ENCODE data around the gene PLPPR4.
"Not testable (repeated sequence)": the region's sequence is repeated elsewhere in the genome, so short reads cannot be mapped to it uniquely, and the experiment has no call there.

Gene PLPPR4

DNA sequence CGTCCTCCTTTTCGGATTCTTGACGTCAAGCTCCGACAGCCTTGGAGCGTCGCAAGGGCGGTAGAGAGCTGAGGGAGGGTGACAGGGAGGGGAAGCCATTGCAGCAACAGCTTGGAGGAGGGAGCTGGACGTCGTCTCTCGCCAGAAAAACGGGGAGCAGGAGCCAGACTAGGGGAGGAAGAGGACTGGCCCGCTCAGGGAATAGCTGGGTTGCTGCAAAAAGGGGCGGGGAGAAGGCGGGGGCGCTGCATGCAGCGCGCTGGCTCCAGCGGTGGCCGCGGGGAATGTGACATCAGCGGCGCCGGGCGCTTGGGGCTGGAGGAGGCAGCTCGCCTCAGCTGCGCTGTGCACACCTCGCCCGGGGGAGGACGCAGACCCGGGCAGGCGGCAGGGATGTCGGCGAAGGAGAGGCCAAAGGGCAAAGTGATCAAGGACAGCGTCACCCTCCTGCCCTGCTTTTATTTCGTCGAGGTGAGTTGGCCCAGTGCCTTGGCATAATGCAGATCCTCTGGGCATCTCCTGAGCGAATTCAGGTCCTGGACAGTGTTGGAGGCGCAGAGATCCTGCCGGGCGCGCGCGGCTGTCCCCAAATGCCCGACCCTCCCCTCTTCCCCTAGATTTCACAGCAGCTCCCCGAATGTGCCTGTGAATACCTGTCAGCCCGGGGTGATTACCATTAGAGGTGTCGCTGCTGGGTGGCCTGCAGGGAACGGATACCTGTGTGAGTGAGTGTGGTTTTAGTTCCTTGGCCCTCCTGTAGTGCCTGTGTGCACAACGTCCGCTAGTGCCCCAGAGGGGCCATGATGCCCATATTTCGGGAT is at the start of gene PLPPR4:
Gene PLPPR4, plus strand, starts transcription at position 292 of the 821 bp plus-strand sequence. Its CDS starts 102 bp downstream, at position 394.
- peak; percentile 25 for DNase-seq

DNA sequence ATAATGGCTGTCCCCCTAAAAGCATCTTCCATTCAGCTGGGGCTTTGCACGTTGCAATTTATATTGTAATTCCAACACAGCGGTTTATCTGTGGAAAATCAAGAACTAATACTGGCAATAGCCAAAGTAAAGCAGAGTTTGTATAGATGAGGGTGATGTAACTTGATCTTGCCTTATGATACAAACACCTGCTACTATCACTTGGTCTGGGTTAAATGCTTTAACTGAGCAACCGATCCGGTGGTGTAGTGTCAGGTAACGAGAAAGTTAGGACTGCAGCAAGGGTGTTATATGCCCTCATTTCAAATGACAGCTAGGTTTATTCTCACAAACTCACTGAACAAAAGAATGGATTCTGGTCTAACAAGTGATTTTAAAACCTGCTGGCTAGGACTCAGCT is 47.3 kb upstream of the PLPPR4 start:
- DNase-seq = no peak

GRCh38 chr1:99217599-99217998 is 46.7 kb upstream of the PLPPR4 start:
- DNase-seq = no peak

GRCh38 chr1:99218572-99218971 is 45.7 kb upstream of the PLPPR4 start:
- DNase-seq = no peak

DNA sequence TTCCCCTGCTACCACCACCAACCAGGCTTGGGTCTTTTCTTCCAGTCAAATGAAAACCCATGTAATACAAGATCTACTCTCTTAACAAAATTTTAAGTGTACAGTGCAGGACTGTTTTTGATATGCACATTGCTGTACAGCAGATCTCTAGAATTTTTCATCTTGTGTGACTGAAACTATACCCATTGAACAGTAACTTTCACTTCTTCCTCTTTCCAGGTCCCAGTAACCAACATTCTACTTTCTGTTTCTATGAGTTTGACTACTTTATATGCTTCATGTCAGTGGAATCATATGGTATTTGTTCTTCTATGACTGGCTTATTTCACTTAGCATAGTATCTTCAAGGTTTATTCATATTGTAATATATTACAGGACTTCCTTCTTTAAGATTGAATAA is 45.3 kb upstream of the PLPPR4 start:
- DNase-seq = no peak

- no peak for DNase-seq
Measured at GRCh38 chr1:99227056-99227897, 37.0 kb upstream of the PLPPR4 start.

DNA sequence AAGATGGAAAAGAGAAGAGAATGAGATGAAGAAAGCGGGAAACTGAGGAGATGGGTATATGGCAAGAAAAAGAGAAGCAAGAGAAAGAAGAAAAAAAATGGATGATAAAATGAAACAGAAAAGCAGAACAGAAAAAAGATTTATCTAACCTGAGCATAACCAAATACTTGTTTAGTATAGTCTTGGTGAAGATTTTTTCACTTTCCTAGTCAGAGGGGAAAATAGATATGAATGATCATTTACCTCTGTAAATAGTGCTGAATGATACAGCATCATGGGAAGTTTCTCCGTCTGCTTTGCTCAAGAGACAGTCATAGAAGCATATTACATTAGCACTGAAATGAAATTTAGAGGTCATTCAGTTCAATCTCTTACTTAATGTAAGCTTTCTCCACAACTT is 36.1 kb upstream of the PLPPR4 start:
- DNase-seq = no peak

- no peak for DNase-seq
Measured at GRCh38 chr1:99229122-99229521, 35.2 kb upstream of the PLPPR4 start.

- DNase-seq = no peak
Measured at GRCh38 chr1:99230695-99231094, 33.6 kb upstream of the PLPPR4 start.

DNA sequence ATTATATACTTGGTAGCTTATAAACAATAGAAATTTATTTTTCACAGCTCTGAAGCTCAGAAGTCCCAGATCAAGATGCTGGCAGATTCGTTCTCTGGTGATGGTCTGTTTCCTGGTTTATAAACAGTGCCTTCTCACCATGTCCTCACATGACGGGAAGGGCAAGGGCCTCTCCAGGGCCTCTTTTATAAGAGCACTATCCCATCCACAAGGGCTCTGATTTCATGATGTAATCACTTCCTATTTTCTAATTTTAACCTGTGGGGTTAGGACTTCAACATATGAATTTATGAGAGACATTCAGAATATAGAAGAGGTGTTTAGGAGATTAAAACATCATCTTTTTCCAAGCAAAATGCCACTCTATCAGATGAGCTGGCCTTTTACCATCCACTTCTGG is 32.1 kb upstream of the PLPPR4 start:
- DNase-seq = no peak

GRCh38 chr1:99233446-99233845 is 30.8 kb upstream of the PLPPR4 start:
- no peak for DNase-seq

DNA sequence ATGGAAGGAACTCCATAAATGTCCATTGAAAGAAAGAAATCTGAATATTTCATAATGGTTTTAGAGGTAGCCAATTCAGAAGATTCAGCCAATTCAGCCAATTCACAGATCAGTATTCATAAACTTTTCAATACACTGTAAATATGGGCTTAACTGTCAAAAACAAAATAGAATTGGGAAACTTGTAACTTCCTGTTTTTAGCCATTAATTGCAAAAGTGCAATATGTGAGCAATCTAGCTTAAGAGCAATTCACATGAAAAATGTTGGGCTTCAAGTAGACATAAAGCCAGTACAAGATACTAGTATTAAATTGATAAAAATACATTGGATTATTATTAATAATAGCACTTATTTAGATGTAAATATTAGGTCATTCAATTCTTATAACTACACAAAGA is 27.5 kb upstream of the PLPPR4 start:
- no peak for DNase-seq

- DNase-seq = no peak
Measured at GRCh38 chr1:99239690-99240089, 24.6 kb upstream of the PLPPR4 start.

DNA sequence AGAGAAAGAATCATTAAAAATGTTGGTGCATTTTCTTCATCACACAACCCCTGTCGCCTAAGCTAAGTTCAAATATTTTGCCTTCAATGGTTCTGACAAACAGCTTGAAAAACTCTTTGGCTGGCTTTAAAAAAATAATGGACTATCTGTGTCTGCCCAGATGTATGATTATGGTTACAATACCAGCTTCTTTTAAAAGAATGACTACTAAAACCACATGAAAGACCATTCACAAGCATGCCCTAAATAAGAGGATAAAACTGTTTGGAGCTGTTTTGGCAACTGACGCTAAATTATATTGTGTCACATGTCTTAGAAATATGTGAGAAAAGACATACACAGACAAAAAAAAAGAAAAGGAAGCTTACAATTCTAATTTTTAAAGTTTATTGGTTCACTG is 23.7 kb upstream of the PLPPR4 start:
- DNase-seq = no peak

- DNase-seq = no peak
Measured at GRCh38 chr1:99246152-99246551, 18.1 kb upstream of the PLPPR4 start.

GRCh38 chr1:99247199-99247598 is 17.1 kb upstream of the PLPPR4 start:
- DNase-seq = no peak

DNA sequence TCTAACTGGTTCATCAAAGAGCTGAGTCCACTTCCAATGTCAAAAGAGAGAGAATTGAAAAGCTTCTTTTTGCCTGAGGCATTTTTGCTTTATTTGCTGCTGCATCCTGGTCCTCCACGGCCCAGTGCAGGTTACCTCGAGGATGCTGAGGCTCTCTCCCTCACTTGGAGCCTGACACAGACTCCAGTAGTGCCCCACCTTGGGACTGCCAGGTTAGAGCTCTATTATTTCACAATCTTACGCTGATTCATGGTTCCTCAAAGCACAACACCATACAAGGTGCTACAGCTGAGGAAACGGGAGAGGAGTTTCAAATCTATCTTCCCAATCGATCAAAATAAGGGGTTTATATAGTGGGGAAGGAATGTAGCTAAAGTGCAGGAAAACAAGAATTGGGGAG is 13.6 kb upstream of the PLPPR4 start:
- no peak for DNase-seq

DNA sequence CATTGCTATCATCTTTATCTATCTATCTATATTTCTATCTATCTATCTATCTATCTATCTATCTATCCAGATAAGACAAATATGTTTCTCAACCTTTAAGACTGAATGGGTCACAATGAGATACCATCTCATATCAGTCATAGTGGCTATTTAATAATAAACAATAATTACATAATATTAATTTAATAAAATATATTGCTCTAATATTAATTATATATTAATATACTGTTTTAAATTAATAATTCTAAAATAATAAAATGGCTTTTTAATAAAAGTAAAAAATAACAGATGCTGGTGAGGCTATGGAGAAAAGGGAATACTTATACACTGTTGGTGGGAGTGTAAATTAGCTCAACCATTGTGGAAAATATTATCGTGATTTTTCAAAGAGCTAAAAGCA is 13.0 kb upstream of the PLPPR4 start:
- no peak for DNase-seq

DNA sequence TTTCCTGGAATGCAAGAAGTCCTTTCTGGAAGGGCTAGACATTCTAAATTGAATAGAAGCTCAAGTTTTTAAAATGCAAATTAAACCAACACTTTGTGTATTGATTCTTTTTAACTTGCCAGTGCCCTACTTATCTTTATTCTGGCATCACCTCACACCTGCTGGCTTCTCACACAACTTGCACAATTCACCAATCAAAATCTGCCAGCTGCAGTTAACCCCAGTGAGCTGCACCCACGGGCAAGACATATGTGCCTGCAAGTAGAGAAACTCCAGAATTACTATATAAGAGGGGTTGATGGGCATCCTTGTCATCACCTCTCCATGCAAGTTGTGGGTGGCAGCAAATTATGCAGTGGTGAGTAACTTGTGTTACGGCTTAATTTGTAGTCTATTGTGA is 11.7 kb upstream of the PLPPR4 start:
- no peak for DNase-seq

DNA sequence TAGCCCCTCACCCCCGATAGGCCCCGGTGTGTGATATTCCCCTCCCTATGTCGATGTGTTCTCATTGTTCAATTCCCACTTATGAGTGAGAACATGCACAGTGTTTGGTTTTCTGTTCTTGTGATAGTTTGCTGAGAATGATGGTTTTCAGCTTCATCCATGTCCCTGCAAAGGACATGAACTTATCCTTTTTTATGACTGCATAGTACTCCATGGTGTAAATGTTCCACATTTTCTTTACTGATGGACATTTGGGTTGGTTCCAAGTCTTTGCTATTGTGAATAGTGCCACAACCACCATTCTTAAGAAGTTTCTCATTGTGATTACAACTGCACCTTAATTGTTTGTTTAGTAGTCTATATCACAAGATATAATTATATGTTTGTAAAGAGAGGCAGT is 3.9 kb upstream of the PLPPR4 start:
- not testable (repeated sequence) for DNase-seq

DNA sequence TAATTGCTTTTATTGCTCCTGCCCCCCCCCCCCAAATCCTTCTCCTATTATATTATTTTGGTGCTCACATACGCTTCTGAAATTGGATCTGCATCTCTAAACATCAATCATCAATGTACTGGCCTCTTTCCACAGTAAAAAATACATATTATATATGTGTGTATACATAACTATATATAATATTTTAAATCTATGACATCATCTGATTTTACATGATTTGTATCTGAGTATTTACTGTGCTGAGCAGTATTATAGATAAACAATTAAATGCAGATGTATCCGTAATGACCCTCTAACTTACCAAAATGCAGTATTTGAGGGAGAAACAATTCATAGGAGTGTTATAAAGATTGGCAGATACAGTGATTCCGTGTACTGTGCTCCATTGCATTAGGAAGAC is 832 bp downstream of the PLPPR4 start:
- no peak for DNase-seq

- DNase-seq = no peak
Measured at GRCh38 chr1:99266726-99267125, 2.4 kb downstream of the PLPPR4 start.

DNA sequence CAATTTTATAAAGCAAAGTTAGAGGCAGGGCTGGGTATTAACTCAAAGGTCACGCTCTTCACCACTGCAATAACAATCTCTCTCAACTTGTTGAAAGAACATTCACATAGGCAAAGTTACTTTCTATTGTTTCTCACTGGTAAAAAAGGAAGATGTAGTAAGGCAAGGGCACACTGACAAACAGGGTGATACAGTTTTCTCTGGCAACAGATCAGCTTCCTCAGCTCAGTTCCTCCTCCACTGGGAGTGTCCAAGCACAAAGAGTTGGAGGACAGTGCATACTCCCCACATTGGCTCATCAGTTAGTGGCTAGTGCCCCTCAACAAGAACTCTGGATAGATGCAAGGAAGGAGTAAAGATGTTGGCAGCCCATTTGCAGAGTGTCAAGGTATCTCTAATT is 3.7 kb downstream of the PLPPR4 start:
- no peak for DNase-seq

DNA sequence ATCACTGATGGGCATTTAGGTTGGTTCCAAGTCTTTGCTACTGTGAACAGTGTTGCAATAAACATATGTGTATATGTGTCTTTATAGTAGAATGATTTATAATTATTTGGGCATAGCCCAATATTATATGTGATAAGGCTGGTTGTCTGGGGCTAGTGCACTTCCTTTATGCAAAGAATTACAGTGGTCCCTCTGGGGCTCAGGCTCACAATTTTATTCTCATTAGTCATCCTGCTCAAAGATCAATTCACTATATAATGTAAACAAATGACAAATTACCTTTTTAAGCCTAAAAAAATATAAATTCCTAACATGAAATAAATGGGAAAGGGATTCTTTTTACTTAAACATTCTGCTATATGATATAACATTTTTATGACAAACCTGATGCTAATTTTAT is 5.0 kb downstream of the PLPPR4 start:
- DNase-seq = no peak
